Activated T-cell treated with anti-CD3 and anti-CD28 coated beads for 4 hours (primary cell): ENCODE data around the gene KRT20.
"Not testable (repeated sequence)": the region's sequence is repeated elsewhere in the genome, so short reads cannot be mapped to it uniquely, and the experiment has no call there.

Source experiments
- DNase-seq: peaks from one replicate; pipeline ENCODE4 v3.0.0-alpha.2; 2020

Gene KRT20

DNA sequence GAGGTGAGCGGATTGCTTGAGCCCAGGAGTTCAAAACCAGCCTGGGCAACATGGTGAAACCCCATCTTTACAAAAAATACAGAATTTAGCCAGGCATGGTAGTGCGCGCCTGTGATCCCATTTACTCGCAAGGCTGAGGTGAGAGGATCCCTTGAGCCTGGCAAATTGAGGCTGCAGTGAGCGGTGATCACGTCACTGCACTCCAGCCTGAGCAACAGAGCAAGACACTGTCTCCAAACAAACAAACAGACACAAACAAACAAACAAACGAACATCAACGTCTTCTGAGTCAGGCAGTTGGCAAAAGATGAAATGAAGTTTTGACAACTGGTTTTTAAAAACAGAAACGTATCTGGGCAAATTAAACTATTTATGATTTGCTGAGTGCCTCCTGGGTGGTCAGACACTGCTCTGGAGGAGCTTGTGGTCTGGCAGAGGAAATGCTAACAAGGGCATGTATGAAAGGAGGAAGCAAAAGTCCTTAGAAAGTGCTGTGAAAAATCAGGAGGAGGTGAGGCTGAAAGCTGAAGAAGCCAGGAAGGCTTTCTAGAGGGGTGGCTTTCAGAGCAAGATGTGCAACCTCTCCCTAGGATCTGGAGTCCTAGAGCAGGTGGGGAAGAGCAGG is 10.2 kb upstream of the KRT20 start:
- DNase-seq: no peak

DNA sequence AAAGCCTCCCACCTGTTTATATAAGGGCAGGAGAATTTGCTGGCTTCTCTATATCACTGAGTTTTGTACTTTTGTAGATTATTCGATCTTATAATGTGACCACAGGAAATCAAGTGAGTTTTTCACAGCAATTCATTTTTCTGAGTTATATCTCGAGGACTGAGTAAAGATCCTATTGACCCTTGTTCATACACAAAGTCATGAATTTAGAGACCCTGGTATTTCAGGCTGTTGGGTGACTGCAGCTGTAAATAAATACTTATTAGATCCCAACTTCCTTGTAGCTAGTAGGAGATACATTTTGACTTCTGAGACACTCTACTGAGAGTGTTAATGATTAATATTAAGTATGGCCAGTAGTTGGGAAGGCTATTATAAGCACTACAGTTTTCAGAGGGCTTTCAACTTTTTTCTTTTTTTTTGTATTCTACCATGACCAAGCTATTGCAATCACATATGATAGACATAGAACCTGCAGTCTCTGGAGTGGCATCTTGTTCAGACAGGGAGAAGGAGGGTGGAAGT is 3.2 kb upstream of the KRT20 start:
- DNase-seq: no peak

DNA sequence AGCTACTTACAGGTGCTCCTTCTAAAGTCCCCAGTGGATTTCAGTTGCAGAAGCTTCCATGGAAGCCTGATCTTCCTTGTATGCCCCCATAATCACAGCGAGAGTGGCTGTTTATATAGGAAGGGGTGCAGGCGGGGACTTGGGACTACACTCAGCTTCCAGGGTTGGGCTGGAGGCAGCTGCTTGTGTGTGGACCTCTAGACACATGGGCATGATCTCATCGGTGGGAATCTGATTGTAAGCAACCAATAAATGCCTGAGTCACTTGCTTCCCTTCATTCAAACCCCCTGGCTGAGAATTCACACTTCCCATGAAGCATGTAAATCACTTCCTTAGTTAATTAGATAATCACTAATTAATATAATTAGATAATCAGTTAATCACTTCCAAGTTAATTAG is 1.0 kb upstream of the KRT20 start:
- DNase-seq: no peak

DNA sequence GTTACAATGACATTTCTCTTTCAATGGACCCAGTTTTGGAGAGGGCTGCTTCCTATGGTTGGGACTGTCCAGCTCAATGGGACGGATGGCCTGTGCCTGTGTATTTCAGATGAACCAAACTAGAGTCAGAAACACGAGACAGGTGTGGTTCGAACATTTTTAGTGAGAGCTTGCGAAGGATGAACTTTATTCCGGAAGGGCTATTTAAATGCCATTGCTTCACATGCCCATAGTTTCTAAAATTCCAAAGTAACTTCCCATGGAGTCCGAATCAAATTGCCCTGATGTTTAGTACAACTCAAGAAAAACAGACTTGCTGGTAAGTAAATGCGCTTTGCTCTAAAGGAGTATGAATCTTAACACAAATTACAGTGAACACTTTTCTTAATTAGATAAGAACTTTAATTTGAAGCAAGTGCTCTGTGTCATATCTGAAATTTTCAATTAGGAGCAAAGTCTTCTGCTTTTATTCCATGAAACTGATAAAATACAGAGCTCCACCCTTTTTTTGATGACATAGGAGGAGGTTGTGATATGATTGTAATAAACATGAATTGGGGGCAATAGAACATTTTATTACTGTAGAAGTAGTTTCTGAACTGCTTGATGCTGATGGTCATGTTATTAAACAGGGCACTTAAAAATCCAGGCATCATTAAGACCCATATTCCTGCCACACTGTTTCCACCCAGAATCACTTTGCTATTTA is 1.3 kb downstream of the KRT20 start:
- no peak for DNase-seq

DNA sequence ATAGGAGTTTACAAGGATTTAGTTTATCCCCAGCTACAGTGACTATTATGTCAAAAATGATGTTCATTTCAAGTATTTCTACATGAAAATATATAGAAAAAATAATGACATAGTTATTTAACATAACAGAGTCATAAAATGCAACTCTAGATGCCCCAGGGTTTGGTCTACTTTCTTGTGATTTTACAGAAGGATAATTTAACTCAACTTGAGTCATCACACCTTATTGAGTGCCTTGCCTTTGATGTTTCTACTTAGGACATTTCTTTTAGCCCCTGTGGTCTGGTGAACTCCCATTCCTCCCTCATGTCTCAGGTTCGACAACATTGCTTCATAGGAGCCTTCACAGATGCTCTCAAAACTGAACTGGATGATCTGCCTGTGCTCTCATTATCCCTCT is 2.0 kb downstream of the KRT20 start:
- DNase-seq: no peak

DNA sequence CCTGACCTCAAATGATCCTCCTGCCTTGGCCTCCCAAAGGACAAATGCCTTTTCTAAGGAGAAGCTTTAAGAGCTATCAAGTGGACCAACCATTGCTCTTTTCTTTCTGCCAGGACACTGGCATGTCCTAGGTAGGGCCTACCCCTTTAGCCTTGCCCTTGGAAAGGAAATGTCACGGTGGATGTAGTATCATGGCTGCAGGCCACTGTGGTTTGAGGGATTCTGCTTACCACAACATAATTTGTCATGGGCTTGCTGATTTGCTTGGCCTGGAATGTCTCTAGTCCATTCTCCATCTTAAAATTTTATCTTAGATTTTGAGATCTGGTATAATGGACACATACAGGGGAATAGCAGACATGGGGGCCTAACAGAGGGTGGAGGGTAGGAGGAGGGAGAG is 6.0 kb downstream of the KRT20 start:
- DNase-seq: no peak

DNA sequence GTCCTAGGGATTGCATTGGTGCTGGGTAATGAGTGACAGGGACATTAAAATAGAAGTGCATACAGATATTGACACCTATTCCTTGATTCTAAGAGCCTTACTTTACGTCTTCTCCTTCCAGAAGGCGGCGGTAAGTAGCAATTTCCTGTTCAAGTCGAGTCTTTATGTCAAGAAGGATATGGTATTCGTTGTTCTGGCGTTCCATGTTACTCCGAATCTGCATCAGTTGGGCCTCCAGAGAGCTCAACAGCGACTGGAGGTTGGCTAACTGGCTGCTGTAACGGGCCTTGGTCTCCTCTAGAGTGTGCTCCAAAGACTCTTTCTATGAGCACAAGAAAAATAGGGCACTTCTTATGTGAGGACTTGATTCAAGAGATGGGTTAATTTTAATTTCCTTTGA is 7.0 kb downstream of the KRT20 start:
- DNase-seq: no peak

DNA sequence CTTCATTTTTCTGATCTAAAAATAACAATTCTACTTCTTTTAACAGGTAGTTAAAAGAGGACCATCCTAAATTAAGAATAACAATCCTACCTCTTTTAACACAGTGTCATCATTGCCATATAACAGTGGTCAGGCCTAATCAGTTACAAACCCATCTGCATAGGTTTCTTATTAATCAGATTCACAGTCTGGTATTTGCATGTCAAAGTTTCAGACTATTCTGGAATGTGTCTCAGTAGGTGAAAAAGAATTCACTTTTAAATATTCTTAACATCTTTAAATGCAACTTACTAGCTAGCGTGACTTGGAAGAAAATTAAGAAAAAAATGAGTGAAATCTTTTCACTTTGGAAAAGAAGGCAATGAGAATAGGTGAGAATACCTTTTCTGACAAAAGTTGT is 11.2 kb downstream of the KRT20 start:
- no peak for DNase-seq

DNA sequence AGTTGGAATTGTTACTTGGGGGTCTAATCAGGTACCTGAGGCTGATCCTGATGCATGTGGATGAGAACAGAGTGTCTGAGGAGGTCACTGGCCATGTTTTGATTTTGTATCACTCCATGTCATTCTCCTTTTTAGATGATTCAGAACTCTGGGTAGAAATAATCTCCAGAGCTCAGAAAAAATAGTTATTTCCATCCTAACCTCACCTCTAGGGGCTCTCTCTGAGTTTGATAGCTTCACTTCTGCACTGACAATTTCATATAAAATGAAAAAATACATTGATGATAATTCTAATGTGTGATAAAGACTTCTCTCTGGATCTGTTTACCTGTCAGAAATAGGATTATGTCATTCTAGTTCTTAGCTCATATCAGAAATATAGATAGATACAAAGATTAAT is 11.8 kb downstream of the KRT20 start:
- DNase-seq: no peak

DNA sequence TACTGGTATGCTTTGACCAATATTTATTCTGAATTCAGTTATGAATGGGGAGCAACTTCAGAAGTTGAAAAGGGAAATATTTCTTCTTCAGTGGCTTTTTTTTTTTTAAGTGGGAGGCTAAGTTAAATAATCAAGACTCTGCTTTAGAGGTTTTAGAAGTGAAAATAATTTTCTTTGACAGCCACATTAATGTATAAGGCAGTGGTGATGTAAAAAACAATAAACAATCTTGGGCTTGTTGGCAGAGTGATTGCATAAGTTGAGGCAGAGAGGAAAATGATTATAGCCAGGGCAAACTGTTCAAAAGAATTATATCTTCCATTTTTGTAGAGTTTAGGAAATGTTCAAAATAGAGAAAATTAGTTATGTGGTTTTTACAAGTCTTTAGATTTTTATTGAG is 12.6 kb downstream of the KRT20 start:
- DNase-seq: no peak

DNA sequence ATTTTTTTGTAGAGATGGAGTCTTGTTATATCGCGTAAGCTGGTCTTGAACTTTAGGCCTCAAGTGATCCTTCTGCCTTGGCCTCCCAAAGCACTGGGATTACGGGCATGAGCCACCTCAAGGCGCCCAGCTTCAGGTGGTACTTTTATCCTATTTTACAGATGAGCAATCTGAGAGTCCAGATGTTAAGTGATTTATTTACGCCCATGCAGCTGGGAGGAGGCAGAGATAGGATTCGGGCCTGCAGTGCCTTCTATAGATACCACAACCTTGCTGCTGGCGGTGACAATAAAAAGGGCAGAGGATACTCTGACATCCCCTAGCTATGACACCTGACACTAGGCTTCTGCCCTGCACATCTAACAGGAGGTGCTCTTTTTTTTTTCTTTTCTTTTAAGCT is 13.7 kb downstream of the KRT20 start:
- no peak for DNase-seq

DNA sequence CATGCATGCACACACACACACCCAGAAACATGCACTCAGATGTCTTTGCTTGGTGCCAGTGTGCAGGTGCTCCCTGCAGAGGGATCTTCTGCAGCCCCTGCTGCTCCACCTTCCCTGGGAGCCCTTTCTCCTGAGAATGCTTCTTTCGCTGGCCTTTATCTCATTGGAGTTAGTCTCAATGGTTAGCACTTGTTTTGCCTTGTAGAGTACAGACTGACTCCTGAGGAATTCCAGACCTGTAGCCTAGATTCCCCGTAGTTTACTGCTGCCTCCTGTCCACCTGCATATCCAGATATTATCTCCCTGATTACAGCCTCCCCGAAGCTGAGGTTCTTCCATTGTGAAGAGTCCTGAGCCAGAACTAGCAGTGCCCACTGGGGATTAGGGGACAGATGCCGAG is 14.9 kb downstream of the KRT20 start:
- no peak for DNase-seq

DNA sequence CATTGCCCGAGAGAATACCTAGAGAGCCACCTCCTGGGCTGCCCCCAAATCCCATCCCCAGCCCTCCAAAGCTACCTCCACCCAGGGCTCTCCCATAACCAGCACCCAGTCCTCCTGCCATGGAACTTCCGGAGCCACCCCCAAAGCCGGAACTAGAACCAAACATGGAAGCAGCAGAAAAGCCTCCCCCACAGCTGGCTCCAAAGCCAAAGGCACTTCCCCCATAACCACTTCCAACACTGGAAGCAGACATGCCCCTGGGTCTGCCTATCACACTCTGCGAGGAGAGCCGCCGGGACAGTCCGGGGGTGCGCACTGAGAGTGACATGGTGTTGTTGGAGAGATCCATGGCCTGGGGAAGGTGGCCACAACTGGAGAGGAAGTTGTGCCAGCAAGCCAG is 18.2 kb downstream of the KRT20 start, which contains the start of gene KRT12:
Gene KRT12 (minus strand): TSS at position 386 of the 400 bp plus-strand sequence. CDS start 37 bp downstream, at position 349.
- no peak for DNase-seq

DNA sequence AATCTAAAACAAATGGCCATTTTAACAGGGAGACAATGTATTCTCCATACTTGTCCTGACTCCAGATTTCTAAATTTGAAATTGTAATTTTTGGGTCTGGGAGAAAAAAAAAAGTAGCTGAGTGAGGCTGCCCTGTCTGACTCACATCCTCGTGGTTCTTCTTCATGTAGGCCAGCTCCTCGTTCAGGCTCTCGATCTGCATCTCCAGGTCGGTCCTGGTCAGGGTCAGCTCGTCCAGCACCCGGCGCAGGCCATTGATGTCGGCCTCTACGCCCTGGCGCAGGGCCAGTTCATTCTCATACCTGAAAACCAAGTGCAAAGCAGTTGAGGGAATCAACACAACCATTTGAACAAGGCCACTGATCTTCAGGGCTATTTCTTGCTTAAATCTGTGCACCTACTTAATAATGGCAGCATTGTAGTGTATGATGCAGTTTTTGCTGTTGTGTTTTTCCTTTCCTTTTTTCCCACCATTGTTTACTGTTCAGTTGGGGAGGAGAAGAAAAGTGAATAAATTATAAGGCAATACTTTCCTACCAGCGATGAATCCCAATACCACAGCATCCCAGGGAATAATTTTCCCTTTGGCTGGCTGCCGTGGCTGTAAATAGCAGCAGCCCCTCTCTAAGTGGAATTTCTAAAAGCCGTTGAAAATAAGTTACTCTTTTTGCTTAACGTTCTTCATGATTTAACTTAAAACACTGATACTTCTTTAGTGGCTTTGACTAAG is 20.2 kb downstream of the KRT20 start:
- DNase-seq: no peak

DNA sequence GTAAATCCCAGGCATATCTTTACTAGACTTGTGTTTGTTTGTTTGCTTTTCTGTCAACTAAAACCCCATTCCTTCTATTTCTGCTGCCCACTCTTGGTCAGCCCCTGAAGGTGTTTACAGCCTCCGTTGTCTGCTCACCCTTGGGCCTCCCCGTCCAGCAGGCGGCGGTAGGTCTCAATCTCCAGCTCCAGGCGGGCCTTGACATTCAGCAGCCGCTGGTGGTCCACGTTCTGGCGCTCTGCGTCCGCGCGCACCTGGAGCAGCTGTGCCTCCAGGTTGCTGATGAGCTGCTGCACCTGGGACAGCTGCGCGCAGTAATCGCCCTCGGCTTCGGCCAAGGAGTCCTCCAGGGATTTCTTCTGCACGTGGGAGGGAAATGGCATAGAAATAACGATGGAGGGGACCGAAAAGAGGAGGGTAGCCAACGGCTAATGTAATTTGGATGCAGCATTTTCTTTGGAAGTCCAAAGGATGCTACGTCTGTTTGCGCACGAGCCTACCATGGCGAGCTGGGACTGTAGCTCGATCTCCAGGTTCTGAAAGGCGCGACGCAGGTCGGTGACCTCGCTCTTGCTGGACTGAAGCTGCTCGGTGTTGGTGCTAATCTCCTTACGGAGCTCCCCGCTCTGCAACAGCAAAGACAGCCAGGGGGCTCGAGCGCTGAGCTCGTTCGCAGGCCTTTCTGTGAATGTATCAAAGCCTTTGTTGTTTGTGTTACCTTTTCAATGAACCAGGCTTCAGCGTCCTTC is 21.9 kb downstream of the KRT20 start:
- no peak for DNase-seq

DNA sequence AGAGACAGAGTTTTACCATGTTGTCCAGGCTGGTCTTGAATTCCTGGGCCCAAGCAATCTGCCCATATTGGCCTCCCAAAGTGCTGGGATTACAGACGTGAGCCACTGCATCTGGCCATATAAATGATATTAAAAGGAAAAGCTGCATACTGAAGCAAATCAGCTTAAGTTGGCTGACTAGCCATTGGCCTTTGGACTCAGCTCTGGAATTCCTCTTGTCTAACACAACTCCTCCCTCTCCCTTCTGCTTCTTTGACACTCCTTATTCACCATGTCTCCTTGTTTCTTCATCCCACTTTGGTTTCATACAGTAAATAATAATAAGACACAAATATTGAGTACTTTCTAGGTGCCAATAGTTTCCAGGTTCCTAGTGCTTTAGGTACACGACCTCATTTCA is 25.5 kb downstream of the KRT20 start:
- DNase-seq: no peak

DNA sequence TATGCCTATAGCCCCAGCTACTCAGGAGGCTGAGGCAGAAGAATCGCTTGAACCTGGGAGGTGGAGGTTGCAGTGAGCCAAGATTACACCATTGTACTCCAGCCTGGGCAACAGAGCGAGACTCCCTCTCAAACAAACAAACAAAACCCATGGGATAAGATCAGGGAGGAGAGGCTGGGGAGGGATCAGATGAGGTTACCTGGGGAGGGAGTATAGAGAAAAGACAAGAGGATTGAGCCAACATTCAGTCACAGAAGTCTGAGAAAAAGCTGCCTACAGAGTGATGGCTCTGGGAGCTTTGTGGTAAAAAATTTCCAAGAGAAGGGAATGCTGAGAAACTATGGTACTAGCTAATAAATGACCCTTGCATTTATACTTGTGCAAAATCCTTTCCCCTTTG is 26.4 kb downstream of the KRT20 start:
- not testable (repeated sequence) for DNase-seq

DNA sequence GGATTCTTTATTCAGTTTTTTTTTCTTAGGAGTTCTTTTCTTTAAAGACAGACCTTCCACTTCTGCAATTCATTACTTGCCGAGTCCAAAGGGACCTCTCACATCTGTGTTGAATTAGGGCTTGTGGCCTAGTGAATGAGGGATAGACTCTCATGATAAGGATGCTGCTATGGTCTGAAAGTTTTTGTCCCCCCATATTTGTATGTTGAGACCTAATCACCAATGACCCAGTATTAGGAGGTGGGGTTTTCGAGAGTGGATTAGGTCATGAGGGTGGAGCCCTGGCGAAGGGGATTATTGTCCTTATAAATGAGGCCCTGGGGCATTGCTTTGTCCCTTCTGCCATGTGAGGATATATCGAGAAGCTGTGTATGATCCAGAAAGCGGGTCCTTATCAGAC is 27.5 kb downstream of the KRT20 start:
- no peak for DNase-seq

DNA sequence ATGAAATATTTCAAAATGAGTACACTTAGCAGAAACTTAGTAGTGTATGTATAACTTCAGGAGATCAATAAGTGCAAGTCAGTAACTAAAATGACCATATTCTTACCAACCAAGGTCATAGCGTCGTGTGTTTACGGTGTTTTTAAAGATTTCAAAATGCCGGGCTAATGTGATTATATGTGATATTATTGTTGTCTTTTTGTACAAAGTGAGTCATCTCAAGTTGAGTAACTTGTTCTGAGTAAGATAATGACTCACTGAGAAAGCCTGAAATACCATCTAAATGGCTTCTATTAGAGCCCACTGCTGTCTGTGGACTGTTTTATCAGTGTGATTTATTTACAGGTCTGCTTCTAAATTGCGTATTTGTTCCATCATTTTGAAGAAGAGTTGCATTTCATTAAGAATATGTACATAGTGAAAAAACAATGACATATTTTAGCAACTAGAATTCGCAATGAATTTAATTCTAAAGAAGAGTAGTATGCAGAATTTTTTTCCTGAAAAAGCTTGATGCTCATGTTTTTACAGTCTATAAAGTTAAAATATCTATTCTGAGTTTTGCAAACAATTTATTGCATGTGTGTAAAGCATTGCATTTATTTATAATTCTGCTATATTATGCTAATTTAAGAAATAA is 30.7 kb downstream of the KRT20 start:
- no peak for DNase-seq

DNA sequence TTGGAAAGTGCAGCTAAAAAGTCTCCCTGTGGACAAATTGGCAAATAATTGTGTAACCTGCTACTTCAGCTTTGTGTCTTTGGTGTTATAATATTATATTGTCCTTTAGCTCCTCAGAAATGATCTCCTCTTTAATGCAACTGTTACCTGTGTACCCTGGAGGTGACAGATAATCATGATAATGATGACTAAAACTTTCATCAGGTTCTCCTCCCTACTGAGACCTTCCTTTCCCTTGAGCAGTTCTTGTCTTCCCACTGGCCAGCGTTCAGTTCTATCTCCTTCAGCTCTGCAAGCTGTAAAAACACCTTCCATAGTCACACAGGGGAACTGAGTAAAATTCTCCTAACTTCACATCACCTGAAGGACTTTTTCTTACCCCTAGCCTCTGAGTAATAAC is 32.7 kb downstream of the KRT20 start:
- no peak for DNase-seq

DNA sequence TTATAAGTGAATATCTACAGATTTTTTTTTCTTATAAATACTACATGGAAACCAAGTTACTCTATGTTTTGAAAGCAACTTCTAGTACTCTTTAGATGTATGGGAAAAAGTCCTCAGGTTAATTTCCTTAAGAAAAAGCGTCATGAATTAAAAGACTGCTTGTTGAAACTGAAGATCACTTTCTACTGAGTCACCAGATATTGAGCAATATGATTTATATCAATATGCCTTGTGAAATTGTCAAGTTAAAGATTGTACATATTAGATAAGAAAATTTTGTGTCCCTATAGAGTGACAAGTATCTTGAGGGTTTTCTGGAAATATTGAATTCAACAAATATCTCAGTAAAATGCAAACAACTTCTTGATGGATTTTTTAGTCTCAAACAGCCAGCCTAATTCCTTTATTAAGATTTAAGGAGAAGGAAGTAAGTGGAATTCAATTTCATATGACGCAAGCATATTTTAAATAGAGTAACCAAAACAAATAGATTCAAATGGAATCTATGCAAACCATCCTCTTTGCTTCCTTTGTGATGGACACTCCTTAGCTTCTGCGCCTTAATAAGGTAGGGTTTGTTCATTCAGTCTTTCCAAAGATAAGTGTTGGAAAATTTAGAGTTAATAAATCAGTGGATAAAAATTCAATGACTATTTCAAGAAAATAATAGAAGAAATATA is 34.6 kb downstream of the KRT20 start:
- DNase-seq: no peak

DNA sequence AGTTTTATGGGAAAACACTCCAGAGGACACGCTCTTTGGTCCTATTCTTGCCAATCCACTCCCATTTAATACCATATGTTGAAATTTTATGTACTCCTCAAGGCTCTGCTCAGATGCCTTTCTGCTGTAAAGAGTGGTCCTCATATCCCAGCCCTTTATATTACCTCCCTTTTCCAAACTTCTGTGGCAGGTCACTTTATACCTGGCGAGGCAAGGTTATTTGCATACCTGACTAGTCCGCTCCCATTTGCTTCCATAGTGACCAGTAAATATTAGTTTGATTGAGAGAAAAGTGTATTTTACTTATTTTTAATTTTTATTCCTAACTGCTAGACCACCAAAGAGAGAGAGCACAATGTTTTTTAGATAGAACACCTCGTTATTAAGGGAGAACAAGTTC is 35.3 kb downstream of the KRT20 start:
- DNase-seq: no peak
